Liver (tissue), 9 donors: ENCODE data around the gene PFKP. TPM values are rescaled to one million over a fixed set of nuclear protein-coding genes. Genes with fewer than 3 reads are reported as not detected.

Experiments used
- DNase-seq: peaks from one replicate; pipeline ENCODE4 v3.0.0-alpha.2; 2017; ENCODE audit warnings: low spot score
- H3K27ac ChIP-seq, 2 donors: one replicate each; pipeline ENCODE4 v1.7.0; 2013; ENCODE audit warnings: inconsistent platforms in 2 of 2, low read length in 2 of 2, control low read depth in 1 of 2, low read depth in 1 of 2, mild to moderate bottlenecking in 1 of 2
- H3K27me3 ChIP-seq, 4 donors: one replicate each; pipeline versions ENCODE4 v1.6.1 to v1.7.0; 2013; ENCODE audit warnings: low read length in 3 of 4, inconsistent platforms in 1 of 4, mild to moderate bottlenecking in 1 of 4, moderate library complexity in 1 of 4; ENCODE audit not compliant: control insufficient read depth in 4 of 4, insufficient read depth in 4 of 4
- H3K36me3 ChIP-seq, 4 donors: one replicate each; pipeline versions ENCODE4 v1.6.1 to v1.7.0; 2013; ENCODE audit warnings: low read length in 3 of 4, mild to moderate bottlenecking in 3 of 4, low read depth in 1 of 4, moderate library complexity in 1 of 4; ENCODE audit not compliant: control insufficient read depth in 4 of 4, insufficient read depth in 3 of 4
- H3K4me1 ChIP-seq, 4 donors: one replicate each; pipeline versions ENCODE4 v1.6.1 to v1.7.0; 2013; ENCODE audit warnings: low read length in 3 of 4, mild to moderate bottlenecking in 3 of 4, moderate library complexity in 1 of 4; ENCODE audit not compliant: control insufficient read depth in 4 of 4, insufficient read depth in 4 of 4
- H3K4me3 ChIP-seq, 3 donors: one replicate each; pipeline versions ENCODE4 v1.6.1 to v1.7.0; 2013; ENCODE audit warnings: low read length in 3 of 3, control low read depth in 1 of 3, low read depth in 1 of 3, mild to moderate bottlenecking in 1 of 3
- H3K9ac ChIP-seq, 2 donors: one replicate each; pipeline ENCODE4 v1.7.0; 2013; ENCODE audit warnings: low read length in 2 of 2, mild to moderate bottlenecking in 2 of 2, moderate library complexity in 2 of 2, control low read depth in 1 of 2, low read depth in 1 of 2
- H3K9me3 ChIP-seq, 4 donors: one replicate each; pipeline versions ENCODE4 v1.6.1 to v1.7.0; 2013; ENCODE audit warnings: low read length in 3 of 4; ENCODE audit not compliant: control insufficient read depth in 4 of 4
- ATF3 ChIP-seq: IDR thresholded peaks from 2 replicates; pipeline ENCODE4 v1.6.1; 2016; ENCODE audit warnings: antibody characterized with exemption
- CTCF ChIP-seq: fragments of 150-350 bp; IDR thresholded peaks from 2 replicates; pipeline ENCODE4 v1.5.1; 2017; ENCODE audit warnings: improper control_type of control experiment, low read depth, low read length; ENCODE audit not compliant: missing input control
- EGR1 ChIP-seq, 2 donors: IDR thresholded peaks; 2 replicates each; pipeline ENCODE4 v1.6.1; 2016 to 2018; ENCODE audit warnings: antibody characterized with exemption in 2 of 2, low read depth in 2 of 2
- FOXA1 ChIP-seq: IDR thresholded peaks from 2 replicates; pipeline ENCODE4 v1.6.1; 2016; ENCODE audit warnings: antibody characterized with exemption
- FOXA2 ChIP-seq: IDR thresholded peaks from 2 replicates; pipeline ENCODE4 v1.6.1; 2016; ENCODE audit warnings: antibody characterized with exemption
- GABPA ChIP-seq, 2 donors: IDR thresholded peaks in 1 of 2; conservative IDR thresholded peaks in 1 of 2; 2 replicates each; pipeline ENCODE4 v1.6.1; 2016; ENCODE audit warnings: antibody characterized with exemption in 2 of 2, mild to moderate bottlenecking in 1 of 2, moderate library complexity in 1 of 2
- HNF4A ChIP-seq, 2 donors: conservative IDR thresholded peaks; 2 replicates each; pipeline ENCODE4 v1.6.1; 2016; ENCODE audit warnings: antibody characterized with exemption in 2 of 2, mild to moderate bottlenecking in 2 of 2
- HNF4G ChIP-seq: IDR thresholded peaks from 2 replicates; pipeline ENCODE4 v1.6.1; 2016; ENCODE audit warnings: antibody characterized with exemption
- JUND ChIP-seq, 2 donors: IDR thresholded peaks; 2 replicates each; pipeline ENCODE4 v1.6.1; 2016; ENCODE audit warnings: antibody characterized with exemption in 2 of 2
- NR2F2 ChIP-seq: IDR thresholded peaks from 2 replicates; pipeline ENCODE4 v1.6.1; 2016; ENCODE audit warnings: antibody characterized with exemption
- RAD21 ChIP-seq, 2 donors: IDR thresholded peaks; 2 replicates each; pipeline ENCODE4 v1.6.1; 2016; ENCODE audit warnings: antibody characterized with exemption in 2 of 2, mild to moderate bottlenecking in 2 of 2
- REST ChIP-seq: IDR thresholded peaks from 2 replicates; pipeline ENCODE4 v1.6.1; 2016; ENCODE audit warnings: antibody characterized with exemption, mild to moderate bottlenecking
- RXRA ChIP-seq, 2 donors: IDR thresholded peaks; 2 replicates each; pipeline ENCODE4 v1.6.1; 2017 to 2018; ENCODE audit warnings: antibody characterized with exemption in 2 of 2, mild to moderate bottlenecking in 1 of 2
- SP1 ChIP-seq: IDR thresholded peaks from 2 replicates; pipeline ENCODE4 v1.6.1; 2018; ENCODE audit warnings: antibody characterized with exemption, mild to moderate bottlenecking
- TAF1 ChIP-seq: conservative IDR thresholded peaks from 2 replicates; pipeline ENCODE4 v1.6.1; 2016; ENCODE audit warnings: antibody characterized with exemption, mild to moderate bottlenecking
- YY1 ChIP-seq: IDR thresholded peaks from 2 replicates; pipeline ENCODE4 v1.6.1; 2016; ENCODE audit warnings: antibody characterized with exemption, mild to moderate bottlenecking
- ZBTB33 ChIP-seq: IDR thresholded peaks from 2 replicates; pipeline ENCODE4 v1.6.1; 2016; ENCODE audit warnings: antibody characterized with exemption
- WGBS: extraction: QIAGEN DNeasy Blood & Tissue Kit; methylation state at CpG from one replicate; pipeline ENCODE4 v1.1.7; 2013; 5-methylcytosine and 5-hydroxymethylcytosine counted together
- polyA plus RNA-seq, 2 donors: library from polyadenylated mRNA; stranded (reverse) in 1 of 2; unstranded in 1 of 2; fragments of 200-250 nt in 1 of 2; fragments of >200 nt in 1 of 2; fragmentation: Nextera tagmentation in 1 of 2; extraction: Ambion mirVana in 1 of 2; gene quantifications; one replicate each; pipeline versions ENCODE4 v1.2.1 to v1.2.3, GENCODE V29; 2013 to 2015
- total RNA-seq, 2 donors: library from RNA; depleted of rRNA; stranded (reverse); fragments of >200 nt; gene quantifications; one replicate each; pipeline ENCODE4 v1.2.3, GENCODE V29; 2014
- donor health status: healthy.
- donor health status: healthy.
- donor health status: healthy.
- donor health status: healthy.
- donor health status: healthy.

PFKP gene
- total and polyA plus RNA-seq, 4 donors = 1.1 to 5.0 (median 2.8) TPM

GRCh38 chr10:3057946-3058345, 9.4 kb upstream of the PFKP start:
- DNase-seq = no peak
- no peak overlapping the region for H3K9ac ChIP-seq
- 76% methylated on average over 8 of the region's 8 CpGs for WGBS
- no peak overlapping the region for H3K27ac ChIP-seq
- no peaks in the 10 kb centered on the region for H3K4me1 ChIP-seq
- no peaks in the 10 kb centered on the region for H3K9me3 ChIP-seq
- no peak overlapping the region for H3K4me3 ChIP-seq
- H3K36me3 ChIP-seq = no peaks in the 10 kb centered on the region
- TF ChIP-seq YY1 (no peak), FOXA2 (no peak), SP1 (no peak), TAF1 (no peak), EGR1 (IDR thresholded peaks at IDR 0.05; ENCODE audit: low read depth in 2 of 2) (no peak), GABPA (IDR thresholded peaks at IDR 0.05 in 1 of 2, conservative IDR thresholded peaks at IDR 0.05 in 1 of 2) (no peak), FOXA1 (no peak), ZBTB33 (no peak), ATF3 (no peak), NR2F2 (no peak), RXRA (IDR thresholded peaks at IDR 0.05) (no peak)
- H3K27me3 ChIP-seq = no peaks in the 10 kb centered on the region

- Histone ChIP-seq H3K27me3 (no peaks in the 10 kb centered on the region), H3K4me1 (no peaks in the 10 kb centered on the region), H3K9me3 (no peaks in the 10 kb centered on the region), H3K36me3 (no peaks in the 10 kb centered on the region), H3K9ac (no peak overlapping the region), H3K27ac (no peak overlapping the region), H3K4me3 (no peak overlapping the region)
- no peak for DNase-seq
- TF ChIP-seq RAD21 (IDR thresholded peaks at IDR 0.05) (no peak), SP1 (no peak), ATF3 (no peak), JUND (IDR thresholded peaks at IDR 0.05) (no peak), HNF4G (no peak)
- WGBS = 61% methylated on average over 8 of the region's 8 CpGs
Measured at GRCh38 chr10:3059974-3060373, 7.4 kb upstream of the PFKP start.

GRCh38 chr10:3060481-3060889, 6.9 kb upstream of the PFKP start:
- 87% methylated on average over 4 of the region's 4 CpGs for WGBS
- Histone ChIP-seq H3K9ac (no peak overlapping the region), H3K27me3 (no peaks in the 10 kb centered on the region), H3K36me3 (no peaks in the 10 kb centered on the region), H3K27ac (no peak overlapping the region), H3K4me3 (no peak overlapping the region), H3K9me3 (no peaks in the 10 kb centered on the region), H3K4me1 (no peaks in the 10 kb centered on the region)
- no peak for DNase-seq
- TF ChIP-seq HNF4A (conservative IDR thresholded peaks at IDR 0.05) = no peak
- no peak for TF ChIP-seq YY1
- no peak for TF ChIP-seq GABPA (IDR thresholded peaks at IDR 0.05 in 1 of 2, conservative IDR thresholded peaks at IDR 0.05 in 1 of 2)
- no peak for TF ChIP-seq HNF4G
- TF ChIP-seq ZBTB33 = no peak
- TF ChIP-seq TAF1 = no peak
- TF ChIP-seq REST = no peak
- TF ChIP-seq RAD21 (IDR thresholded peaks at IDR 0.05) = no peak
- no peak for TF ChIP-seq RXRA (IDR thresholded peaks at IDR 0.05)
- no peak for TF ChIP-seq CTCF
- no peak for TF ChIP-seq ATF3
- TF ChIP-seq JUND (IDR thresholded peaks at IDR 0.05) = no peak
- TF ChIP-seq FOXA2 = no peak
